SK-N-SH treated with all-trans-retinoic acid at 6 μM for 48 hours (cell line): ENCODE results near the gene USP24.
"Not testable (repeated sequence)": the region's sequence is repeated elsewhere in the genome, so short reads cannot be mapped to it uniquely, and the experiment has no call there.

Experiments used
- CREB5 ChIP-seq: fragments of 250-450 bp; sonication (Bioruptor Pico); IDR thresholded peaks from 2 replicates; pipeline ENCODE4 v1.5.1; 2020; ENCODE audit warnings: low read depth, mild to moderate bottlenecking, moderate library complexity
- PPARA ChIP-seq: fragments of 250-450 bp; sonication (Bioruptor Pico); IDR thresholded peaks from 2 replicates; pipeline ENCODE4 v1.5.0; 2020; ENCODE audit warnings: mild to moderate bottlenecking, borderline replicate concordance

GRCh38 chr1:55024163-55024562 is 191.0 kb downstream of the USP24 start:
- TF ChIP-seq PPARA; CREB5 (CRISPR knock-in tag): not testable (repeated sequence)
